Activated gamma-delta T cell treated with Interleukin-2 at 50 U/mL for 16 hours (primary cell): ENCODE data around the gene U2AF1L4.

Experiments
- DNase-seq: peaks from one replicate; pipeline ENCODE4 v3.0.0-alpha.2; 2020

The U2AF1L4 gene

GRCh38 chr19:35740108-35740422 is 5.2 kb downstream of the U2AF1L4 start:
- DNase-seq, result no peak

GRCh38 chr19:35739275-35740107 is 5.7 kb downstream of the U2AF1L4 start:
- DNase-seq, result no peak

GRCh38 chr19:35738887-35739229 is 6.4 kb downstream of the U2AF1L4 start:
- no peak for DNase-seq

- DNase-seq, result no peak
Observed at GRCh38 chr19:35738021-35738886, 7.0 kb downstream of the U2AF1L4 start.

- no peak for DNase-seq
Observed at GRCh38 chr19:35736913-35737886, 8.0 kb downstream of the U2AF1L4 start.

GRCh38 chr19:35734889-35735288 is 10.3 kb downstream of the U2AF1L4 start:
- no peak for DNase-seq

- no peak for DNase-seq
Observed at GRCh38 chr19:35734273-35734672, 10.9 kb downstream of the U2AF1L4 start.

GRCh38 chr19:35733180-35734125 is 11.8 kb downstream of the U2AF1L4 start:
- DNase-seq, result no peak

GRCh38 chr19:35732540-35733179 is 12.6 kb downstream of the U2AF1L4 start:
- no peak for DNase-seq

- DNase-seq, result no peak
Observed at GRCh38 chr19:35731779-35732405, 13.3 kb downstream of the U2AF1L4 start.

GRCh38 chr19:35731353-35731752 is 13.9 kb downstream of the U2AF1L4 start:
- no peak for DNase-seq

GRCh38 chr19:35730326-35730725 is 14.9 kb downstream of the U2AF1L4 start:
- DNase-seq, result no peak

- DNase-seq, result no peak
Observed at GRCh38 chr19:35729763-35730162, 15.5 kb downstream of the U2AF1L4 start.

- DNase-seq, result no peak
Observed at GRCh38 chr19:35729021-35729420, 16.2 kb downstream of the U2AF1L4 start.

- no peak for DNase-seq
Observed at GRCh38 chr19:35727956-35728706, 17.1 kb downstream of the U2AF1L4 start.

- no peak for DNase-seq
Observed at GRCh38 chr19:35727053-35727955, 17.9 kb downstream of the U2AF1L4 start.

- no peak for DNase-seq
Observed at GRCh38 chr19:35725216-35725861, 19.9 kb downstream of the U2AF1L4 start.

- DNase-seq, result no peak
Observed at GRCh38 chr19:35724560-35724959, 20.7 kb downstream of the U2AF1L4 start.
